D721Med (cell line): ENCODE data around the gene KLKB1.
"Not testable (repeated sequence)": the region's sequence is repeated elsewhere in the genome, so short reads cannot be mapped to it uniquely, and the experiment has no call there.

Experiments
- DNase-seq: peaks from one replicate; pipeline ENCODE4 v3.0.0; 2011; ENCODE audit warnings: low spot score; ENCODE audit not compliant: insufficient read length
- FAIRE-seq: peaks from 2 replicates; lab custom pipeline; 2011; peaks lifted over from hg19 to GRCh38; lab: Jason Lieb, UNC
- CTCF ChIP-seq: IDR thresholded peaks from 2 replicates; pipeline ENCODE4 v1.5.1; 2012; ENCODE audit warnings: mild to moderate bottlenecking, control low read depth; ENCODE audit not compliant: insufficient read depth; ENCODE audit errors: missing control alignments

The KLKB1 gene

GRCh38 chr4:186240848-186241491 is 13.7 kb downstream of the KLKB1 start:
- TF ChIP-seq CTCF: no peak
- DNase-seq (no peak), FAIRE-seq (no peak)

GRCh38 chr4:186241616-186242015 is 14.3 kb downstream of the KLKB1 start:
- no peak for FAIRE-seq
- no peak for TF ChIP-seq CTCF

GRCh38 chr4:186242031-186242430 is 14.7 kb downstream of the KLKB1 start:
- FAIRE-seq, DNase-seq: not testable (repeated sequence)

More at GRCh38 chr4:186241616-186242015, 14.3 kb downstream of the KLKB1 start:
- DNase-seq: no peak

GRCh38 chr4:186243331-186243730 is 16.0 kb downstream of the KLKB1 start:
- no peak for TF ChIP-seq CTCF
- FAIRE-seq: no peak

GRCh38 chr4:186244835-186245234 is 17.5 kb downstream of the KLKB1 start:
- DNase-seq (no peak), FAIRE-seq (no peak)
- TF ChIP-seq CTCF: no peak

More at GRCh38 chr4:186243331-186243730, 16.0 kb downstream of the KLKB1 start:
- DNase-seq: no peak

- not testable (repeated sequence) for FAIRE-seq, DNase-seq
Observed at GRCh38 chr4:186247062-186247752, 19.9 kb downstream of the KLKB1 start.

GRCh38 chr4:186248643-186249042 is 21.3 kb downstream of the KLKB1 start:
- DNase-seq: no peak
- no peak for TF ChIP-seq CTCF
- FAIRE-seq: no peak
